Stimulated activated CD8-positive, alpha-beta memory T cell treated with anti-CD3 and anti-CD28 coated beads, Interleukin-15, amount 100 ng/mL, for 4 hours (primary cell): ENCODE data around the gene TRPM6.

Experiments
- DNase-seq, 2 donors: peaks; one replicate each; pipeline ENCODE4 v3.0.0-alpha.2; 2020; ENCODE audit warnings: low read depth in 2 of 2

Gene TRPM6

GRCh38 chr9:74721696-74722660, 165.7 kb downstream of the TRPM6 start:
- DNase-seq = no peak

GRCh38 chr9:74719306-74719705, 168.4 kb downstream of the TRPM6 start:
- DNase-seq = no peak

GRCh38 chr9:74718709-74719108, 169.0 kb downstream of the TRPM6 start:
- no peak for DNase-seq

GRCh38 chr9:74711341-74711740, 176.4 kb downstream of the TRPM6 start:
- DNase-seq = no peak

- DNase-seq = no peak
These were observed 190.2 kb downstream of the TRPM6 start for GRCh38 chr9:74697535-74697934.

GRCh38 chr9:74696520-74696919, 191.2 kb downstream of the TRPM6 start:
- DNase-seq = no peak

GRCh38 chr9:74691058-74691457, 196.7 kb downstream of the TRPM6 start:
- DNase-seq = no peak

GRCh38 chr9:74683322-74683721, 204.4 kb downstream of the TRPM6 start:
- DNase-seq = no peak

GRCh38 chr9:74681906-74682305, 205.8 kb downstream of the TRPM6 start:
- DNase-seq = no peak

GRCh38 chr9:74674077-74674476, 213.6 kb downstream of the TRPM6 start:
- no peak for DNase-seq
